Measurements from ENCODE around the gene PARP8. TPM values are rescaled to one million over a fixed set of nuclear protein-coding genes. Genes with fewer than 3 reads are reported as not detected.

The PARP8 gene
- total and polyA plus RNA-seq, 9 of the 15 experiments (the other 6 are each of a cell fraction or from before 2014, with no cell fraction given), result 0.03 to 0.31 TPM; not detected in 7

DNA sequence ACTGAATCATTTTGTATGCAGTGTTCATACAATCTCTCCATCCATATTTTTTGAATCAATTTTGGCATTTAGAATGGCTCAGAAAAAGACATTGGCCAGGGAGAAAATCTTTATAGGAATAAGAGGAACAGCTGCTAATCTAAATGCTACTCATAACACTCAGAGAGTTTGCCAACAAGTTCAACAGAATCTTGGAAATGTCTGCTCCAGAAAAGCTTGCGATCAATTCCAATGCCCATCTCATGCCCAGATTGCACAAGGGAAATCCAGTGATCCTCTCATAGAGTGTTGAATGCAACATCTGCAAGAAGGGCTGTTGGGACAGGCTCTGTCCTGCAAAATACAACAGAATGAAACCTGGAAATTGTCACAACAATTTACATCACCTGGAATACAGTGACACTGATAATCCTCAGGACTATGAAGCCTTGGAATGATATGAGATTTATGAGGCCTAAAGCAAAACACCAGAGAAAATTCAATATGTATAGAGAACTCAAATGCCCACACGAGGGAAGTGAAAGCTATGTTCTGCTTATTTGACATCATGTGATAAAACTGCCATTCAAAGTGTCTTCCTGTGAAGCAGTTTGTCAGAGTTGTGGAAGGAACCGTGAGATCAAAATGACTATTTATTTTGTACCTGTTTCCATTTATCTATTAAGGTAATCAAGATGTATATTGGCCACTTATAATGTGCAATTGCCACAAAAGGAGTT is 190.1 kb downstream of the PARP8 start (continued):
- TF ChIP-seq, protein P1, sequence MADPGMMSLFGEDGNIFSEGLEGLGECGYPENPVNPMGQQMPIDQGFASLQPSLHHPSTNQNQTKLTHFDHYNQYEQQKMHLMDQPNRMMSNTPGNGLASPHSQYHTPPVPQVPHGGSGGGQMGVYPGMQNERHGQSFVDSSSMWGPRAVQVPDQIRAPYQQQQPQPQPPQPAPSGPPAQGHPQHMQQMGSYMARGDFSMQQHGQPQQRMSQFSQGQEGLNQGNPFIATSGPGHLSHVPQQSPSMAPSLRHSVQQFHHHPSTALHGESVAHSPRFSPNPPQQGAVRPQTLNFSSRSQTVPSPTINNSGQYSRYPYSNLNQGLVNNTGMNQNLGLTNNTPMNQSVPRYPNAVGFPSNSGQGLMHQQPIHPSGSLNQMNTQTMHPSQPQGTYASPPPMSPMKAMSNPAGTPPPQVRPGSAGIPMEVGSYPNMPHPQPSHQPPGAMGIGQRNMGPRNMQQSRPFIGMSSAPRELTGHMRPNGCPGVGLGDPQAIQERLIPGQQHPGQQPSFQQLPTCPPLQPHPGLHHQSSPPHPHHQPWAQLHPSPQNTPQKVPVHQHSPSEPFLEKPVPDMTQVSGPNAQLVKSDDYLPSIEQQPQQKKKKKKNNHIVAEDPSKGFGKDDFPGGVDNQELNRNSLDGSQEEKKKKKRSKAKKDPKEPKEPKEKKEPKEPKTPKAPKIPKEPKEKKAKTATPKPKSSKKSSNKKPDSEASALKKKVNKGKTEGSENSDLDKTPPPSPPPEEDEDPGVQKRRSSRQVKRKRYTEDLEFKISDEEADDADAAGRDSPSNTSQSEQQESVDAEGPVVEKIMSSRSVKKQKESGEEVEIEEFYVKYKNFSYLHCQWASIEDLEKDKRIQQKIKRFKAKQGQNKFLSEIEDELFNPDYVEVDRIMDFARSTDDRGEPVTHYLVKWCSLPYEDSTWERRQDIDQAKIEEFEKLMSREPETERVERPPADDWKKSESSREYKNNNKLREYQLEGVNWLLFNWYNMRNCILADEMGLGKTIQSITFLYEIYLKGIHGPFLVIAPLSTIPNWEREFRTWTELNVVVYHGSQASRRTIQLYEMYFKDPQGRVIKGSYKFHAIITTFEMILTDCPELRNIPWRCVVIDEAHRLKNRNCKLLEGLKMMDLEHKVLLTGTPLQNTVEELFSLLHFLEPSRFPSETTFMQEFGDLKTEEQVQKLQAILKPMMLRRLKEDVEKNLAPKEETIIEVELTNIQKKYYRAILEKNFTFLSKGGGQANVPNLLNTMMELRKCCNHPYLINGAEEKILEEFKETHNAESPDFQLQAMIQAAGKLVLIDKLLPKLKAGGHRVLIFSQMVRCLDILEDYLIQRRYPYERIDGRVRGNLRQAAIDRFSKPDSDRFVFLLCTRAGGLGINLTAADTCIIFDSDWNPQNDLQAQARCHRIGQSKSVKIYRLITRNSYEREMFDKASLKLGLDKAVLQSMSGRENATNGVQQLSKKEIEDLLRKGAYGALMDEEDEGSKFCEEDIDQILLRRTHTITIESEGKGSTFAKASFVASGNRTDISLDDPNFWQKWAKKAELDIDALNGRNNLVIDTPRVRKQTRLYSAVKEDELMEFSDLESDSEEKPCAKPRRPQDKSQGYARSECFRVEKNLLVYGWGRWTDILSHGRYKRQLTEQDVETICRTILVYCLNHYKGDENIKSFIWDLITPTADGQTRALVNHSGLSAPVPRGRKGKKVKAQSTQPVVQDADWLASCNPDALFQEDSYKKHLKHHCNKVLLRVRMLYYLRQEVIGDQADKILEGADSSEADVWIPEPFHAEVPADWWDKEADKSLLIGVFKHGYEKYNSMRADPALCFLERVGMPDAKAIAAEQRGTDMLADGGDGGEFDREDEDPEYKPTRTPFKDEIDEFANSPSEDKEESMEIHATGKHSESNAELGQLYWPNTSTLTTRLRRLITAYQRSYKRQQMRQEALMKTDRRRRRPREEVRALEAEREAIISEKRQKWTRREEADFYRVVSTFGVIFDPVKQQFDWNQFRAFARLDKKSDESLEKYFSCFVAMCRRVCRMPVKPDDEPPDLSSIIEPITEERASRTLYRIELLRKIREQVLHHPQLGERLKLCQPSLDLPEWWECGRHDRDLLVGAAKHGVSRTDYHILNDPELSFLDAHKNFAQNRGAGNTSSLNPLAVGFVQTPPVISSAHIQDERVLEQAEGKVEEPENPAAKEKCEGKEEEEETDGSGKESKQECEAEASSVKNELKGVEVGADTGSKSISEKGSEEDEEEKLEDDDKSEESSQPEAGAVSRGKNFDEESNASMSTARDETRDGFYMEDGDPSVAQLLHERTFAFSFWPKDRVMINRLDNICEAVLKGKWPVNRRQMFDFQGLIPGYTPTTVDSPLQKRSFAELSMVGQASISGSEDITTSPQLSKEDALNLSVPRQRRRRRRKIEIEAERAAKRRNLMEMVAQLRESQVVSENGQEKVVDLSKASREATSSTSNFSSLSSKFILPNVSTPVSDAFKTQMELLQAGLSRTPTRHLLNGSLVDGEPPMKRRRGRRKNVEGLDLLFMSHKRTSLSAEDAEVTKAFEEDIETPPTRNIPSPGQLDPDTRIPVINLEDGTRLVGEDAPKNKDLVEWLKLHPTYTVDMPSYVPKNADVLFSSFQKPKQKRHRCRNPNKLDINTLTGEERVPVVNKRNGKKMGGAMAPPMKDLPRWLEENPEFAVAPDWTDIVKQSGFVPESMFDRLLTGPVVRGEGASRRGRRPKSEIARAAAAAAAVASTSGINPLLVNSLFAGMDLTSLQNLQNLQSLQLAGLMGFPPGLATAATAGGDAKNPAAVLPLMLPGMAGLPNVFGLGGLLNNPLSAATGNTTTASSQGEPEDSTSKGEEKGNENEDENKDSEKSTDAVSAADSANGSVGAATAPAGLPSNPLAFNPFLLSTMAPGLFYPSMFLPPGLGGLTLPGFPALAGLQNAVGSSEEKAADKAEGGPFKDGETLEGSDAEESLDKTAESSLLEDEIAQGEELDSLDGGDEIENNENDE (IDR thresholded peaks at IDR 0.05; ENCODE audit: low read depth, low read length), result no peak
